HG03432 (cell line): ENCODE results near the gene PTCD2.

Experiments used
- ATAC-seq: cut with Tn5 transposase; IDR thresholded peaks from one replicate; pipeline ENCODE4 v1.9.1; 2021; ENCODE audit warnings: mild to moderate bottlenecking, moderate library complexity; ENCODE audit not compliant: unreplicated experiment

PTCD2 gene

GRCh38 chr5:72408603-72409002 lies 88.4 kb downstream of the PTCD2 start:
- no peak for ATAC-seq

GRCh38 chr5:72410688-72411295 lies 90.6 kb downstream of the PTCD2 start:
- ATAC-seq, result no peak

GRCh38 chr5:72412283-72413055 lies 92.3 kb downstream of the PTCD2 start:
- no peak for ATAC-seq

- no peak for ATAC-seq
Measured at GRCh38 chr5:72415616-72416325, 95.6 kb downstream of the PTCD2 start.

GRCh38 chr5:72417333-72418062 lies 97.3 kb downstream of the PTCD2 start:
- ATAC-seq, result no peak
